Lower leg skin (tissue), 3 donors: ENCODE measurements around the gene PIK3R1.

Experiments used
- POLR2A ChIP-seq, 2 donors: fragments of 450-650 bp; IDR thresholded peaks; one replicate each; pipeline ENCODE4 v1.6.1; 2016 to 2017; ENCODE audit warnings: antibody characterized with exemption in 2 of 2, mild to moderate bottlenecking in 1 of 2, moderate library complexity in 1 of 2
- TF ChIP-seq, protein P1 (sequence below), 3 donors: fragments of 450-650 bp; IDR thresholded peaks; one replicate each; pipeline ENCODE4 v1.5.1; 2016; ENCODE audit warnings: antibody characterized with exemption in 3 of 3, mild to moderate bottlenecking in 3 of 3, moderate library complexity in 2 of 3

DNA sequence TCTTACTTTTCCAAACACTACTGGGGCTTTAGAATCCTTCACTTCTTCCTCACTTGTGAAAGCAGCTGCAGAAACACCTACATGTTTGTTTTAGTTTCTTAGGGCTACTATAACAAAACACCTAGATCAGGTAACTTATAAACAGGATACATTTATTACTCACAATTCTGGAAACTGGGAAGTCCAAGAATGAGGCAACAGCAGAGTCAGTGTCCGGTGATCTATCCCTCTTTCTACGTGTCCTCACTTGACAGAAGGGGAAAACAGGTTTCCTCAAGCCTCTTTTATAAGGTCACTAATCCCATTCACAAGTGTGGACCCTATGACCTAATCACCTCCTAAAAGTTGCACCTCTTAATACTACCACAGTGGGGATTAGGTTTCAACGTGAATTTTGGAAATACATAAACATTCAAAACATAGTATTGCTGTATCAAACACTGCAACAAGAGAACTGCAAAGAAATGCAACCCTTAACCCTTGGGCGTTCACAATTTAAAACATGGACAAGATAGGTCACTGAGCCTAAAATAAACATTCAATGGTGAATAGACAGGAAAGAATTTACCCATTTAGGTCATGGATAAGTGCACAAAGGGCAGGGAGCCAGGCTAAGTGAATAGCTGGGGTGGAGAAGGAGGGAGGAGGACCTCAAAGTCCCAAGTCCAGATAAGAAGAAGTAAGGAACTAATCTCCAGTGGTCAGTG lies 104.3 kb downstream of the PIK3R1 start:
- no peak for TF ChIP-seq POLR2A (IDR thresholded peaks at IDR 0.05)
- TF ChIP-seq, protein P1, sequence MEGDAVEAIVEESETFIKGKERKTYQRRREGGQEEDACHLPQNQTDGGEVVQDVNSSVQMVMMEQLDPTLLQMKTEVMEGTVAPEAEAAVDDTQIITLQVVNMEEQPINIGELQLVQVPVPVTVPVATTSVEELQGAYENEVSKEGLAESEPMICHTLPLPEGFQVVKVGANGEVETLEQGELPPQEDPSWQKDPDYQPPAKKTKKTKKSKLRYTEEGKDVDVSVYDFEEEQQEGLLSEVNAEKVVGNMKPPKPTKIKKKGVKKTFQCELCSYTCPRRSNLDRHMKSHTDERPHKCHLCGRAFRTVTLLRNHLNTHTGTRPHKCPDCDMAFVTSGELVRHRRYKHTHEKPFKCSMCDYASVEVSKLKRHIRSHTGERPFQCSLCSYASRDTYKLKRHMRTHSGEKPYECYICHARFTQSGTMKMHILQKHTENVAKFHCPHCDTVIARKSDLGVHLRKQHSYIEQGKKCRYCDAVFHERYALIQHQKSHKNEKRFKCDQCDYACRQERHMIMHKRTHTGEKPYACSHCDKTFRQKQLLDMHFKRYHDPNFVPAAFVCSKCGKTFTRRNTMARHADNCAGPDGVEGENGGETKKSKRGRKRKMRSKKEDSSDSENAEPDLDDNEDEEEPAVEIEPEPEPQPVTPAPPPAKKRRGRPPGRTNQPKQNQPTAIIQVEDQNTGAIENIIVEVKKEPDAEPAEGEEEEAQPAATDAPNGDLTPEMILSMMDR (IDR thresholded peaks at IDR 0.05): no peak
